ENCODE data around the gene PPP2R3A.

Gene PPP2R3A

DNA sequence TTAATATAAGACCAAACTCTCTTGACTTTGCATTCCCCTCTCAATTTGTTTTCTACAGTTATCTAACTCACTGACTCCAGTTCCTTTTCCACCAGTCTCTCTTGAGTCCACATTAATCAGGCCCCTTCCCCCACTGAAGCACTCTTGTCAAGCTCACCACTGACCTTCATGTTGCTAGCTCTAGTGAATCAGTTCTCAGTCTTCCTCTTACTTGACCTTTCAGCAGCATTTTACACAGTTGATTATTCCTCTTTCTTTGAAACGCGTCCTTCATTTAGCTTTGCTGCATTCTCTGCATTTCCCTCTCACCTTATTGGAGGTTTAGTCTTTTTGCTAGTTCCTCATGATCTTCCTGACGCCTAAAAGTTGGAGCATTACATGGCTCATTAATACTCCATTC is 8.3 kb downstream of the PPP2R3A start:
- no peak overlapping the region for H3K27ac ChIP-seq
- TF ChIP-seq, protein P1, sequence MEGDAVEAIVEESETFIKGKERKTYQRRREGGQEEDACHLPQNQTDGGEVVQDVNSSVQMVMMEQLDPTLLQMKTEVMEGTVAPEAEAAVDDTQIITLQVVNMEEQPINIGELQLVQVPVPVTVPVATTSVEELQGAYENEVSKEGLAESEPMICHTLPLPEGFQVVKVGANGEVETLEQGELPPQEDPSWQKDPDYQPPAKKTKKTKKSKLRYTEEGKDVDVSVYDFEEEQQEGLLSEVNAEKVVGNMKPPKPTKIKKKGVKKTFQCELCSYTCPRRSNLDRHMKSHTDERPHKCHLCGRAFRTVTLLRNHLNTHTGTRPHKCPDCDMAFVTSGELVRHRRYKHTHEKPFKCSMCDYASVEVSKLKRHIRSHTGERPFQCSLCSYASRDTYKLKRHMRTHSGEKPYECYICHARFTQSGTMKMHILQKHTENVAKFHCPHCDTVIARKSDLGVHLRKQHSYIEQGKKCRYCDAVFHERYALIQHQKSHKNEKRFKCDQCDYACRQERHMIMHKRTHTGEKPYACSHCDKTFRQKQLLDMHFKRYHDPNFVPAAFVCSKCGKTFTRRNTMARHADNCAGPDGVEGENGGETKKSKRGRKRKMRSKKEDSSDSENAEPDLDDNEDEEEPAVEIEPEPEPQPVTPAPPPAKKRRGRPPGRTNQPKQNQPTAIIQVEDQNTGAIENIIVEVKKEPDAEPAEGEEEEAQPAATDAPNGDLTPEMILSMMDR (conservative IDR thresholded peaks at IDR 0.05) = no peak
- no peak for TF ChIP-seq ZFX (IDR thresholded peaks at IDR 0.05)

DNA sequence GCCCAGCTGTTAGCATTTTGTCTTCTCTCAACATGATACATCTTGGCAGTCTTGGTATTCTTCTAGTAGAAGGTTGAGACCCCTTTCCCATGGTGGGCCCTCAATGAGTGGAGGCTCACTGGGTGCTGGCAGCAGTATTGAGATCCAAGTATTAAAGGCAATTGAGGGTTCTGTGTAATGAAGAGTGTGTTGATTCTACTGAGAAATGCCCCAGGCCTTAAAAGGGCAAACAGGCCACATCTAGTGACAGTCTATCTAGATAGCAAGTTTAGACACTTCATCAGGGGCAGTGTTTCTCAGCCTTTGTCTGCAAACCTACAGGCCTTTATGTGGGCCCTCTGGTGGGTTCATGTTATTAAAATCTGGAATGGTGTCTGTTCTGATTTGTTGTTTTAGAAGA is 9.5 kb downstream of the PPP2R3A start:
- no peak overlapping the region for H3K27ac ChIP-seq
- TF ChIP-seq, protein P1 (conservative IDR thresholded peaks at IDR 0.05) = no peak
- no peak for TF ChIP-seq ZFX (IDR thresholded peaks at IDR 0.05)

DNA sequence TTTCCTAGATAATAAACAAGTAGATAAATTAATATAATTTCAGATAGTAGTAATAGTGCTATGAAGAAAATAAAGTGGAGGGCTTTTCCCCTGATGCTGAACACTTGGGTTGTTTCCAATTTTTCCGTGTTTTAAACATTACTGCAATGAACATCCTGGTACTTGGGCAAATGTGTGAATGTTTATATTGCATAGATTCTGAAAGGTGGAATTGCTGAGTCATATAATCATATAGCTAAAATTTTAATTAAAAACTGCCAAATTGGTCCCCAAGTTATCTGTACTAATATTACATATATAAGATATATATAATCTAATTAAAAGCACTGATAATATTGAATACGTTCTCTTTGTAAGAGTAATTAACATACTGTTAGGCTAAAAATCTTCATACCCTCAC is 10.0 kb downstream of the PPP2R3A start:
- no peak overlapping the region for H3K27ac ChIP-seq

DNA sequence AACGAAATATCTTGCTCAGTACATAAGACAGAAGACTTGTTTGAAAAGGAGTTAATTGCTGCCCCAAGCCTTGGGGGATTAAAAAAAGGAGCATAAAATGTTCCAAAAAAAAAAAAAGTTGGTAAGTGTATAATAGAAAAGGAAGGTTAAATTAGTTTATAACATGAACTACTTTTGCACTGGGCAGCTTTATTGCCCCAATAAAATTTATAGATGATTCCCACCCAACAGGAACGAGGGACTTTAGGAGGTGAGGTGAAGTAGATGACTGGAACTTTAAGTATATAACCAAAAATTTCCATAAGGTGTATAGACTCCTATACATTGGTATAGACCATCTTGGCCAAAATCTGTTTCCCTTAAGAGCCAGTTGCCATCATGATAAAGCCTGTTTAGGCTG is 14.8 kb downstream of the PPP2R3A start:
- H3K27ac ChIP-seq = no peak overlapping the region
- TF ChIP-seq ZFX (IDR thresholded peaks at IDR 0.05) = no peak
- TF ChIP-seq, protein P1 (conservative IDR thresholded peaks at IDR 0.05) = no peak

More for the DNA sequence above, 10.0 kb downstream of the PPP2R3A start:
- TF ChIP-seq ZFX (IDR thresholded peaks at IDR 0.05) = no peak
- TF ChIP-seq, protein P1 (conservative IDR thresholded peaks at IDR 0.05) = no peak

DNA sequence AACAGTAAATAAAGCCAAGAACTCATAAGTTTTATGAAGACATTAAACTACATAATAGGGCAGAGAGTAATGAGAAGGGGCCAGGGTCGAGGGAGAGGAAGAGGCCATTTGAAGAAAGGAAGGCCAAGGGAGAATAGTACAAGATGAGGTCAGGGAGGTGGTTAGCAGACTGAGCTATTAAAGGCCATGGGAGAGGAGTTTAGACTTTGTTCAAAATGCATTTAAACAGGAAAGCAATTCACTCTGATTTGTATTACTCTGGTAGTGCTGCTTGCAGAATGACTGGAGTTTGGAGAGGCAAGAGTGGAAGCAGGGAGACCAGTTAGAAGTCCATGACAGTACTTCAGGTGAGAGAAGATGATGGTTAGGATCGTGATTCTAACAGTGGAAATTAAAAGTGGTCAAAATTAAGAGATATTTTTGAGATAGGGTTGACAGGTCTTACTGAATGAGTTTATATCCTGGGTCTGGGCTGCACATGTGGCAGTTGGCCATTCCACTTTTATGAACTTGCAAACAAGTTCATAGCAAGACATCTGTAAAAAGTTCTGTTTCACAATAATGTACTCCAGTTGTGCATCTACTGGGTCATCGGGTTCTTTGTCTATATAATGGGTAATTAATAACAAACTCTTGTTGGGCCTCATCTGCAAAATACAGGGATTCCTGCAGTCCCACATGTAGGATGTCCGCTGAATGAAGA is 16.3 kb downstream of the PPP2R3A start:
- no peak for TF ChIP-seq ZFX (IDR thresholded peaks at IDR 0.05)
- TF ChIP-seq, protein P1 (conservative IDR thresholded peaks at IDR 0.05) = no peak
- H3K27ac ChIP-seq = no peak overlapping the region

DNA sequence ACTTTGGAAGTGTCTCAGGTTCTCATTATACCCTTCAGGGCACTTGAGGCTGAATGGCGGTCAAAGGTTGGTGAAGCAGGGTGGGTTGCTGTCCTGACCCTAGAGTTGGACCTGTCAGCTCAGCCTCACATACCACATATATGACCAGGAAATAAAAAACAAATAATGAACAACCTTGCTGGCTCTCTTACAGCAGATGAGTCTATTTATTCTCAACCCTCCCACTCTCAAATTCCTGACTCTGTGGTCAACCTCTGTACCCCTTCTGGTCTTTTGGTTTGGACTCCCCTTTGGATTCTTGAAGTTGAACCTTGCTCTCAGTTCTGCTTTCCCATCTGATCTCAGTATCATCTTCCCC is 16.9 kb downstream of the PPP2R3A start:
- TF ChIP-seq ZFX (IDR thresholded peaks at IDR 0.05) = no peak
- TF ChIP-seq, protein P1 (conservative IDR thresholded peaks at IDR 0.05) = no peak
- H3K27ac ChIP-seq = no peak overlapping the region

DNA sequence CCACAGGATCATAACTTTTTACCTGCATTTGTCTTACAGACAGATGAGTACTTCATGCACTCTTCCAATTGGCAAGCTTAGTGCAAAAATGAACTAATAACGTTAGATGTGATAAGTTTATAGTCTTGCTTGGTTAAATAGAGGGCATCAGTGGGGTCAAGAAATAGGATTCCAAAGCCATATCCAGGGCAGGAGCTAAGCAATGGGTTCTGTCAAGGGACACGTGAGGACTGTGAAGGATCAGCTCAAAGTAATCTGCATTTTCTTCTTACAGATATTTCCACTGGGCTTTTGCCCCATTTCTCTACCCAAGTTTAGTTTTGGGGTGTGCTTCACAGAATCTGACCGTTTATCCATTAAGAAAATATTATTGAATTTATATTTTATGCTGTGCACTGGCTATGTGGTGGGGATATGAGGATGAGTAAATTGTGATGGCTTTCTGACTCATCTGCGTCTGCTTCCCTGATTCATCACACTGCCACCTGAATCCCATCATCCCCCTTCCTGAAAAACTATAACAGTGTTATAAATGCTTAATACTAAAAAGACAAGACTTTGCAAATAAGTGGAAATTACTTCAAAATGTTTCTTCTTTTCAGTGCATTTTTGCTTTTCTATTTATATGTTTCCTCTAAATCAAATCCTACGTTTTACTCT is 17.5 kb downstream of the PPP2R3A start:
- TF ChIP-seq, protein P1 (conservative IDR thresholded peaks at IDR 0.05) = no peak
- TF ChIP-seq ZFX (IDR thresholded peaks at IDR 0.05) = no peak
- H3K27ac ChIP-seq = no peak overlapping the region

All from C4-2B (cell line).